ENCODE results near the gene XPR1.

DNA sequence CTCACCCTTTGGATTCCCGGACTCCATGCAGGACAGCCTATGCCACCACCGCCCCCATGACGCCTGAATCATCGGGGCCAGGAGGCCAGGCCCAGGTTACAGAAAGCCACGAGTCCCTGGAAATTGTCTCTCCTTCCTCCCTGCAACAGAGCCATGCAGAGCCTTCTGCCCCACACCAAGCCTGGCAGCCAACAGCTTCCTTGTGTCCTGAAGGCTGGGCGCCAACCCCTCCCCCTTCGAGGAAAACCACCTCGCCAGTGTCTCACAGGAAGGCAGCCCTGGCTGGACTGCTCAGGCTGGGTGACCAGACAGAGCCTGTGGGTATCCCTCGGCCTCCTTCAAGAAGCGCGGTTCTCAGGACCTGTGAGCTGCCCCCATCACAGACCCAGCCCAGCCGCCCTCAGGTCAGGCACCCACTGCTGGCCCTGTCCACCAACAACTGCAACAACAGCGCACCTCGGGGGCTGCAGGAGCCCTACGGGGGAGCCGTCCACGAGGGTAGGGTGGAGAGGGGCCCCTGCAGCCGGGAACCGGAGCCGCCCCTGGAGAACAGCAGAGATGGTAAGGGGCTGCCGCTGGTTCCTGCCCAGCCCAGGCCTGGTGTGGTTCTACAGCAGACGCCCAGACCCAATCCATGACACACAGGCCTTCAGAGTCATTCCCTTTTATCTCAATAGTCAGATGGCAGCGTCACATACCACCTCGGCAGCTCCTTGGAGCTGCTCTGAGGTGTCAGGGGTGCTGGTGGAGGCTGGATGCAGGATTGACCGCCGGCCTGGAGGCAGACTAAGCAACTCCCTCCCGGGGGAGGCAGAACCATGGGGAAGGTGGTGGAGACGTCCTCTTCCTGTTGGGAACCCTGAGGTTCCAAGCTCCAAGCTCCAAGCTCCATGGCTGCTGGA lies 304.5 kb downstream of the XPR1 start:
- TF ChIP-seq TAF1 (IDR thresholded peaks at IDR 0.05; ENCODE audit: low read depth): no peak
- TF ChIP-seq, protein P1, sequence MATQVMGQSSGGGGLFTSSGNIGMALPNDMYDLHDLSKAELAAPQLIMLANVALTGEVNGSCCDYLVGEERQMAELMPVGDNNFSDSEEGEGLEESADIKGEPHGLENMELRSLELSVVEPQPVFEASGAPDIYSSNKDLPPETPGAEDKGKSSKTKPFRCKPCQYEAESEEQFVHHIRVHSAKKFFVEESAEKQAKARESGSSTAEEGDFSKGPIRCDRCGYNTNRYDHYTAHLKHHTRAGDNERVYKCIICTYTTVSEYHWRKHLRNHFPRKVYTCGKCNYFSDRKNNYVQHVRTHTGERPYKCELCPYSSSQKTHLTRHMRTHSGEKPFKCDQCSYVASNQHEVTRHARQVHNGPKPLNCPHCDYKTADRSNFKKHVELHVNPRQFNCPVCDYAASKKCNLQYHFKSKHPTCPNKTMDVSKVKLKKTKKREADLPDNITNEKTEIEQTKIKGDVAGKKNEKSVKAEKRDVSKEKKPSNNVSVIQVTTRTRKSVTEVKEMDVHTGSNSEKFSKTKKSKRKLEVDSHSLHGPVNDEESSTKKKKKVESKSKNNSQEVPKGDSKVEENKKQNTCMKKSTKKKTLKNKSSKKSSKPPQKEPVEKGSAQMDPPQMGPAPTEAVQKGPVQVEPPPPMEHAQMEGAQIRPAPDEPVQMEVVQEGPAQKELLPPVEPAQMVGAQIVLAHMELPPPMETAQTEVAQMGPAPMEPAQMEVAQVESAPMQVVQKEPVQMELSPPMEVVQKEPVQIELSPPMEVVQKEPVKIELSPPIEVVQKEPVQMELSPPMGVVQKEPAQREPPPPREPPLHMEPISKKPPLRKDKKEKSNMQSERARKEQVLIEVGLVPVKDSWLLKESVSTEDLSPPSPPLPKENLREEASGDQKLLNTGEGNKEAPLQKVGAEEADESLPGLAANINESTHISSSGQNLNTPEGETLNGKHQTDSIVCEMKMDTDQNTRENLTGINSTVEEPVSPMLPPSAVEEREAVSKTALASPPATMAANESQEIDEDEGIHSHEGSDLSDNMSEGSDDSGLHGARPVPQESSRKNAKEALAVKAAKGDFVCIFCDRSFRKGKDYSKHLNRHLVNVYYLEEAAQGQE (IDR thresholded peaks at IDR 0.05; ENCODE audit: low read depth): no peak
- TF ChIP-seq CREB1 (IDR thresholded peaks at IDR 0.05; ENCODE audit: low read depth): no peak
- no peak for TF ChIP-seq EP300 (IDR thresholded peaks at IDR 0.05; ENCODE audit: borderline replicate concordance)
- TF ChIP-seq TEAD4 (IDR thresholded peaks at IDR 0.05): no peak
- TF ChIP-seq RAD21 (IDR thresholded peaks at IDR 0.05; ENCODE audit: low read depth): no peak
- no peak for TF ChIP-seq CEBPB (IDR thresholded peaks at IDR 0.05)
- TF ChIP-seq, protein P2, sequence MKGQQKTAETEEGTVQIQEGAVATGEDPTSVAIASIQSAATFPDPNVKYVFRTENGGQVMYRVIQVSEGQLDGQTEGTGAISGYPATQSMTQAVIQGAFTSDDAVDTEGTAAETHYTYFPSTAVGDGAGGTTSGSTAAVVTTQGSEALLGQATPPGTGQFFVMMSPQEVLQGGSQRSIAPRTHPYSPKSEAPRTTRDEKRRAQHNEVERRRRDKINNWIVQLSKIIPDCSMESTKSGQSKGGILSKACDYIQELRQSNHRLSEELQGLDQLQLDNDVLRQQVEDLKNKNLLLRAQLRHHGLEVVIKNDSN (IDR thresholded peaks at IDR 0.05): no peak
- no peak for TF ChIP-seq EGR1 (IDR thresholded peaks at IDR 0.05)

Data from Ishikawa (cell line).